ENCODE results near the gene NIM1K.

The NIM1K gene

DNA sequence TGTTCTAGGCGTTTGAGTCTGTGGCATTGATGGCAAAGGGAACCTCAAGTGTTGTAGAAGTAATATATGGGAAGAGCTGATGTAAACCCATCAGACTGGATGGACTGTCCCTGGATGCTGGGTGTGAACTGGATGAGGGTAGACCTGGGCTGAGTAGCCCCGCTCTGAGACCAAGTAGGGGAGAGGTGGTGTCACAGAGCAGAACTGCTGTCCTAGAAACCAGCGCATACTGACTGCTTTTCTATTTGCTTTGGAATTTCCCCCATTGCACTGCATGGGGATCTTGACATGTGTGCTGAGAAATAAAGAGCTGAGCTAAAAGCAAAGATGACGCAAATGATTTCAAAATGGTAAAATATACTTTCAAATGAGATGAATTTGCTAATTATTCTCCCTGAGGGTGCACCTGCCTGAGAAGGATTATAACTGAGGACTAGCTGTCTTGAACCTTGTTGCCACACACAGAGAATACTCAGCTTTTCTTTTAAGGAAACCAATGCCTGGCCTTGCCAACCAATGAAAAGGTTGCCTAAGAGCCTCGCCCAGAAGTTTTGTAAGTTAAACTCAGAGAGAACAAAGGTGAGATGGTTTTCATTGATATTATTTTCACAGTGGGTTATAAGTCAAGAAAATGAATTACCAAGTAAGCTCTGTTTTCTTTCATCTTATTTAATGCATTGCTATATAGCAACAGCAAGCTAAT is 44.8 kb downstream of the NIM1K start:
- Histone ChIP-seq H3K4me3 (ENCODE audit: low read depth, low read length) (no peak overlapping the region), H3K27me3 (ENCODE audit: control insufficient read depth, insufficient read depth, low read length) (no peaks in the 10 kb centered on the region)

DNA sequence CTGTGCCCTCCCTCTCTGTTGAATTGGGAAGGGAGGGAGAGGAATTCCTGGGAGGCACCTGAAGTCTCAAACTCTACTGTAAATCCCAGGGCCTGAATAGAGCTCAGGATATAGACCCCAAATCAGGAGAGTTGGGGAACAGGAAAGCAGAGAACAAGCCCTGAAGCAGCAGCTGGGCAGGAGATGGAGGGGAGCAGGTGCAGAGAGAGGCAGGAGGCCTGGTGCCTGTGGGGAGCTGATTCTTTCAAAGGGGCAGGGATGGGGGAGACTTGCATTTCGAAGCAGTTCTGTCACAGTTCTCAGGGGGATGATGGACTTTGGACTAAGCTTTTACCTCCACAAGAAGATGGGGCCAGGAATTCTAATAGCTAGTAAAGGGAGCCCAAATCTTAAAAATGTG is 50.2 kb downstream of the NIM1K start:
- no peaks in the 10 kb centered on the region for H3K4me1 ChIP-seq
- no peak overlapping the region for H2AFZ ChIP-seq
- H3K79me2 ChIP-seq = no peaks in the 10 kb centered on the region
- no peak overlapping the region for H3K27ac ChIP-seq
- no peak overlapping the region for H3K9ac ChIP-seq
- H3K27me3 ChIP-seq (ENCODE audit: control insufficient read depth, insufficient read depth, low read length) = no peaks in the 10 kb centered on the region
- H3K4me2 ChIP-seq (ENCODE audit: low read length) = no peak overlapping the region
- TF ChIP-seq, protein P1, sequence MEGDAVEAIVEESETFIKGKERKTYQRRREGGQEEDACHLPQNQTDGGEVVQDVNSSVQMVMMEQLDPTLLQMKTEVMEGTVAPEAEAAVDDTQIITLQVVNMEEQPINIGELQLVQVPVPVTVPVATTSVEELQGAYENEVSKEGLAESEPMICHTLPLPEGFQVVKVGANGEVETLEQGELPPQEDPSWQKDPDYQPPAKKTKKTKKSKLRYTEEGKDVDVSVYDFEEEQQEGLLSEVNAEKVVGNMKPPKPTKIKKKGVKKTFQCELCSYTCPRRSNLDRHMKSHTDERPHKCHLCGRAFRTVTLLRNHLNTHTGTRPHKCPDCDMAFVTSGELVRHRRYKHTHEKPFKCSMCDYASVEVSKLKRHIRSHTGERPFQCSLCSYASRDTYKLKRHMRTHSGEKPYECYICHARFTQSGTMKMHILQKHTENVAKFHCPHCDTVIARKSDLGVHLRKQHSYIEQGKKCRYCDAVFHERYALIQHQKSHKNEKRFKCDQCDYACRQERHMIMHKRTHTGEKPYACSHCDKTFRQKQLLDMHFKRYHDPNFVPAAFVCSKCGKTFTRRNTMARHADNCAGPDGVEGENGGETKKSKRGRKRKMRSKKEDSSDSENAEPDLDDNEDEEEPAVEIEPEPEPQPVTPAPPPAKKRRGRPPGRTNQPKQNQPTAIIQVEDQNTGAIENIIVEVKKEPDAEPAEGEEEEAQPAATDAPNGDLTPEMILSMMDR (IDR thresholded peaks at IDR 0.05) = no peak
- no peaks in the 10 kb centered on the region for H3K36me3 ChIP-seq (ENCODE audit: control insufficient read depth, insufficient read depth, low read length)
- no peaks in the 10 kb centered on the region for H3K9me3 ChIP-seq (ENCODE audit: control insufficient read depth, low read length)
- no peak overlapping the region for H3K4me3 ChIP-seq (ENCODE audit: low read depth, low read length)

More for the DNA sequence above, 44.8 kb downstream of the NIM1K start:
- Histone ChIP-seq H3K79me2 (no peaks in the 10 kb centered on the region), H3K9ac (no peak overlapping the region), H3K36me3 (ENCODE audit: control insufficient read depth, insufficient read depth, low read length) (no peaks in the 10 kb centered on the region), H3K9me3 (ENCODE audit: control insufficient read depth, low read length) (no peaks in the 10 kb centered on the region), H3K4me1 (no peaks in the 10 kb centered on the region), H3K4me2 (ENCODE audit: low read length) (no peak overlapping the region), H2AFZ (no peak overlapping the region), H3K27ac (no peak overlapping the region)
- TF ChIP-seq, protein P1 (IDR thresholded peaks at IDR 0.05) = no peak

DNA sequence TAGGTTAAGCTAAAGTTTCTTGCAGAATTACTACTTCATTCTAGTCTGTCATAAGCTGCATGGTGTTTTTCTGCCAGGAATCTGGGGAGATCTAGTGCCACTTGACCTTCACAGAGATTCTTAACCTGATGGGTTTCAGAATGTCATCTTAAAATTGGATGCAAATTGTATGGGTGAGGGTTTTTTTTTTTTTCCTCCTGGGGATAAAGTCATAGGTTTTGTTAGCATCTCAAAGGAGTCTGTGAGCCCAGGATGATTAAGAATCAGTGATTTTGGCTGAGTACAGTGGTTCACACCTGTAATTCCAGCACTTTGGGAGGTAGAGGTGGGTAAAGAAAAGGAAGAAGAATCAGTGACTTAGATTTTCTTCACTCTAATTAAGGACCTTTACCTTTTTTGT is 51.2 kb downstream of the NIM1K start:
- Histone ChIP-seq H3K27ac (no peak overlapping the region), H3K4me3 (ENCODE audit: low read depth, low read length) (no peak overlapping the region), H3K36me3 (ENCODE audit: control insufficient read depth, insufficient read depth, low read length) (no peaks in the 10 kb centered on the region), H3K9ac (no peak overlapping the region), H3K4me2 (ENCODE audit: low read length) (no peak overlapping the region), H3K4me1 (no peaks in the 10 kb centered on the region), H2AFZ (no peak overlapping the region), H3K9me3 (ENCODE audit: control insufficient read depth, low read length) (no peaks in the 10 kb centered on the region), H3K79me2 (no peaks in the 10 kb centered on the region), H3K27me3 (ENCODE audit: control insufficient read depth, insufficient read depth, low read length) (no peaks in the 10 kb centered on the region)
- TF ChIP-seq, protein P1 (IDR thresholded peaks at IDR 0.05) = no peak

DNA sequence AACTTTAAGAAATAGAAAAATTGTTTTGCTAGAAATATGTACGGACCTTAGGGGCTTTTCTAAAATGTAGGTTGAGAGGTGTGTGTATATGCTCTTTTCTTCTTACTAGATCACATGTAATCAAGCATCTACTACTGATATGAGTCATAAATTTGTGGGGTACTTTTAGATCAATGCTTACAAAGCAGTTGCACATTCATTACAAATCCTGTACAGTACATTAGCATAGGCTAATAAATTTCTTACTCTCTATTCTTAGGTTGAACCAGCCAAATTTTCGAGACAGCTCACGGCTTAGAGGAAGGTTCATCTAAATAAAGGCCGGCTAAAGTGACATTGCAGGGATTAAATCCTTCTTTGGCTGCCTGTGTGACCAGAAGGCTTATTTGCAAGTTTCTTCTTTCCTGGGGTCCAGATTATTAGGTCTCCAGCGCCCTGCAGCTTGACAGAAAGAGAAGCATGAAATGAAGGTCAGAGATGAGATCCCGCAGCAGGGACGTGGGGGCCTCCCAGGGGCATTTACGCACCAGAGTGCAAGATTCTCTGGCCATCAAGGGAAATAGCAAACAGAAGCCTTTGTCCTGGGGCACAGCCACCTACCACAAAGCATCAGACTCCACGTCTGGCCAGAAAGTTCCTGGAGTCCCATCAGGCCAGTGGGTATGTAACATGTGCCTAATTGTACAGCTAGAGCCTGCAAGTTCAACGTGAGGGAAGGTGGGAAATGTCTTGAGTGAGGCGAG is 53.0 kb downstream of the NIM1K start:
- H3K9me3 ChIP-seq (ENCODE audit: control insufficient read depth, low read length) = no peaks in the 10 kb centered on the region
- H3K36me3 ChIP-seq (ENCODE audit: control insufficient read depth, insufficient read depth, low read length) = no peaks in the 10 kb centered on the region
- H3K4me3 ChIP-seq (ENCODE audit: low read depth, low read length) = no peak overlapping the region
- TF ChIP-seq, protein P1 (IDR thresholded peaks at IDR 0.05) = no peak
- no peak overlapping the region for H3K27ac ChIP-seq
- H3K9ac ChIP-seq = no peak overlapping the region
- no peaks in the 10 kb centered on the region for H3K79me2 ChIP-seq
- H3K4me2 ChIP-seq (ENCODE audit: low read length) = no peak overlapping the region
- no peaks in the 10 kb centered on the region for H3K27me3 ChIP-seq (ENCODE audit: control insufficient read depth, insufficient read depth, low read length)
- H3K4me1 ChIP-seq = no peaks in the 10 kb centered on the region
- H2AFZ ChIP-seq = no peak overlapping the region
